GM18526 (cell line): Measurements from ENCODE around the gene SIK3.

Experiments used
- POLR2A ChIP-seq: IDR thresholded peaks from 3 replicates; pipeline ENCODE4 v1.6.1; 2011; ENCODE audit not compliant: insufficient read length; ENCODE audit errors: extremely low read depth

The SIK3 gene

DNA sequence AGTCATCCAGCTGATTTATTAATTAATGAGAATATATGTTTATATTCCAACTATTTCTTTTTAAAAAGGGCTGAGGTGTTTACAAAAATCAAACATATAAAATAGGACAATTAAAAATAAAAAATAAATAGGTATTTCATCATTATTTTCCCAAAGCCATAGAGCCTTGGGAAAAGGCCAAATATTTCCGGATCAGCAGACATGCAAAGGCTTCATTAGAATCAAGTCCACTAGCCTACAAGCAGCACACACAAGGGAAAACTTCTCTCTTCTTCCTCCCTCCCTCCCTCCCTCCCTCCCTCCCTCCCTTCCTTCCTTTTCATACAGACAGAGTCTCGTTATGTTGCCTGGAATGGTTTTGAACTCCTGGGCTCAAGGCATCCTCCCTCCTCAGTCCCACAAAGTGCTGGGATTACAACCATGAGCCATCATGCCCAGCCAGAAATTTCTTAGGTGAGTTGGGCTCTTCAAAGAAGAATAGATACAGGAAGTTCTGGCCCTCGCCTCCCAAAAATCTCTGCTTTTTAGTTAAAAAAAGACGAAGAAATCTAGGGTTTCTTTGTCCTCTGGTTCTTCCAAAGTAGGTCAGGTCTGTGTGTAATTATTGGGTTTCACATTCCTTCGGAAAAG lies 121.2 kb downstream of the SIK3 start:
- TF ChIP-seq POLR2A, result no peak

DNA sequence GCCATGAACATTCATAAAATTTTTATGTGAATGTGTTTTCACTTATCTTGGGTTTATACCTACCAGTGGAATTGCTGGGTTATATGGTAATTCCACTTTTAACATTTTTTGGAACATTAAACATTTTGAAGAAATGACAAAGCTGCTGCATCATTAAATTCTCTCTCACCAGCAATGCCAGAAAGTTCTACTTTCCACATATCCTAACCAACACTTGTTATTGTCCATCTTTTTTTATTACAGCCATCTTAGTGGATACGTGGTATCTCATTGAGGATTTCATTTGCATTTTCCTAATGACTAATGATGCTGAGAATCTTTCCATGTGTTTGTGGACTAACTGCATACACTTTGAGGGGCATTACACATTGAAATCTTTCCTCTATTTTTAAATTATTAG lies 122.6 kb downstream of the SIK3 start:
- no peak for TF ChIP-seq POLR2A

- TF ChIP-seq POLR2A, result no peak
These were observed 125.0 kb downstream of the SIK3 start for GRCh38 chr11:116973270-116973669.

- no peak for TF ChIP-seq POLR2A
These were observed 125.5 kb downstream of the SIK3 start for GRCh38 chr11:116972691-116973090.

- no peak for TF ChIP-seq POLR2A
These were observed 127.5 kb downstream of the SIK3 start for GRCh38 chr11:116970485-116971292.

DNA sequence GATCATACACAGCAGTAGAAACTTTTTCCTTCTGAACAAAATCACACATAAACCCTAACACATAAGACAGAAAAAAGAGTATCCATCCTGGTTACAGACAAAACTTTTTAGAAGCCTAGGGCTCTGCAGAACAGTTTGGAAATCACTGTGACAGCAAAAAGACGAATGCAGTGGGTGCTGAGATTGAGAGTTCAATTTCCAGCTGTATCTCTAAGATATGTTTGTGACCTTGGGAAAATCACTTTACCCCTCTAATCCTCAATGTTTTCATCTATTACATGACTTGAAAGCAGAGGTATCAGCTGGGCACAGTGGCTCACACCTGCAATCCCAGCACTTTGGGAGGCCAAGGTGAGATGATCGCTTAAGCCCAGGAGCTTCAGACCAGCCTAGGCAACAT lies 128.5 kb downstream of the SIK3 start:
- no peak for TF ChIP-seq POLR2A

- TF ChIP-seq POLR2A, result no peak
These were observed 134.0 kb downstream of the SIK3 start for GRCh38 chr11:116964269-116964668.

- TF ChIP-seq POLR2A, result no peak
These were observed 134.4 kb downstream of the SIK3 start for GRCh38 chr11:116963813-116964212.

- no peak for TF ChIP-seq POLR2A
These were observed 136.1 kb downstream of the SIK3 start for GRCh38 chr11:116962108-116962507.

DNA sequence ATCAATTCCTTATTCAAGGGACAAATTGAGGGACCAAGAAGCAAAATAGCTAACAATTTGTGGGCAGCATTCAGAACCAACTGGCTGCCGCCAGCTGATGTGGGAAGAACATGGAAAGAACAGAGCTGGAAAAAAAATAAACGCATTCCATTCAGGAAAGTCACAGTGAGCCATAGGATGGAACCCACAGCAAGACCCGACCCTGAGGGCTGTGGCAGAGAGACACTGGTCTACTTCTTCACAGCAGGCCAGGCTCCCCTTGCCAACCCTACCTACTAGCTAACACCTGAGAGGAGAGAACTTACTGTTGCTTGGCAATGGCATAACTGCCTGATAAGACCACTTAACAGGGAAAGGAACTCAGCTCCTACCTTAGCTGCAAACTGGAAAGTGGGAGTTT lies 137.3 kb downstream of the SIK3 start:
- TF ChIP-seq POLR2A, result no peak

GRCh38 chr11:116958246-116958645 lies 140.0 kb downstream of the SIK3 start:
- no peak for TF ChIP-seq POLR2A

- TF ChIP-seq POLR2A, result no peak
These were observed 142.3 kb downstream of the SIK3 start for GRCh38 chr11:116955949-116956348.

GRCh38 chr11:116955548-116955947 lies 142.7 kb downstream of the SIK3 start:
- TF ChIP-seq POLR2A, result no peak

GRCh38 chr11:116953530-116954285 lies 144.5 kb downstream of the SIK3 start:
- no peak for TF ChIP-seq POLR2A

DNA sequence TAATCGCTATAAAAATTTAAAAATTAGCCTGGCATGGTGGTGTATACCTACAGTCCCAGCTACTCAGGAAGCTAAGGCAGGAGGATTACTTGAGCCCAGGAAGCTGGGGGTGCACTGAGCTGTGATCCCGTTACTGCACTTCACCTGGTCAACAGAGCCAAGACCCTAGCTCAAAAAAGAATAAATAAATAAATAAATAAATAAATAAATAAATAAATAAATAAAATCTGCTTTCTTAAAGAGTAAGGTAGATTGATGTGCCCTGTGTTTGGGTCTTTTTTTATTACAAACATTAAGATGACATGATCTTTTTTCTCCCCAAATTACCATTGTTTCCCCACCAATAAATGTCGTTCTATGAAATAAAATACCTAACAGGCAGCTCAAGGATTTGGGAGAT lies 146.5 kb downstream of the SIK3 start:
- TF ChIP-seq POLR2A, result no peak

GRCh38 chr11:116950210-116950609 lies 148.0 kb downstream of the SIK3 start:
- TF ChIP-seq POLR2A, result no peak

DNA sequence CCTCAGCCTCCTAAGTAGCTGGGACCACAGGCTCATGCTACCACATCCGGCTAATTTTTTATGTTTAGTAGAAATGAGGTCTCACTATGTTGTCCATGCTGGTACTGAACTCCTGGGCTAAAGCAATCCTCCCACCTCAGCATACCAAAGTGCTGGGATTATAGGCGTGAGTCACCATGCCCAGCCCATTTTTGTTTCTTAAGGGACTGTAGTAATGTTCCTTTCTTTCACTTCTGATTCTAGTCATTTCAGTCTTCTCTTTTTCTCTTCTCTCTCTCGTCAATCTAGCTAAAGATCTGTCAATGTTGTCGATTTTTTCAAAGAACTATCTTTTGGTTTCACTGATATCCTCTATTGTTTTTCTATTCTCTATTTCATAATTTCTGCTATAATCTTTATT lies 149.8 kb downstream of the SIK3 start:
- TF ChIP-seq POLR2A, result no peak

GRCh38 chr11:116946414-116946813 lies 151.8 kb downstream of the SIK3 start:
- TF ChIP-seq POLR2A, result no peak
